Ishikawa (cell line): ENCODE results near the gene FAM234A.

Experiments
- CEBPB ChIP-seq: IDR thresholded peaks from 2 replicates; pipeline ENCODE4 v1.6.1; 2012
- CREB1 ChIP-seq: IDR thresholded peaks from 2 replicates; pipeline ENCODE4 v1.6.1; 2012; ENCODE audit warnings: low read depth
- EGR1 ChIP-seq: IDR thresholded peaks from 2 replicates; pipeline ENCODE4 v1.6.1; 2012
- EP300 ChIP-seq: IDR thresholded peaks from 2 replicates; pipeline ENCODE4 v1.6.1; 2012; ENCODE audit warnings: borderline replicate concordance
- NFIC ChIP-seq: IDR thresholded peaks from 2 replicates; pipeline ENCODE4 v1.6.1; 2012
- RAD21 ChIP-seq: IDR thresholded peaks from 2 replicates; pipeline ENCODE4 v1.6.1; 2012; ENCODE audit warnings: low read depth
- TAF1 ChIP-seq: IDR thresholded peaks from 2 replicates; pipeline ENCODE4 v1.6.1; 2012; ENCODE audit warnings: low read depth, mild to moderate bottlenecking
- TCF12 ChIP-seq: IDR thresholded peaks from 2 replicates; pipeline ENCODE4 v1.6.1; 2012; ENCODE audit warnings: low read depth
- TEAD4 ChIP-seq: IDR thresholded peaks from 2 replicates; pipeline ENCODE4 v1.6.1; 2012
- USF1 ChIP-seq: IDR thresholded peaks from 2 replicates; pipeline ENCODE4 v1.6.1; 2012
- YY1 ChIP-seq: IDR thresholded peaks from 2 replicates; pipeline ENCODE4 v1.6.1; 2012; ENCODE audit warnings: low read depth
- ZBTB7A ChIP-seq: IDR thresholded peaks from 2 replicates; pipeline ENCODE4 v1.6.1; 2012; ENCODE audit warnings: low read depth
- TF ChIP-seq, protein P1 (sequence below): IDR thresholded peaks from 2 replicates; pipeline ENCODE4 v1.6.1; 2012; ENCODE audit warnings: low read depth, mild to moderate bottlenecking
- TF ChIP-seq, protein P2 (sequence below): IDR thresholded peaks from 2 replicates; pipeline ENCODE4 v1.6.1; 2012

DNA sequence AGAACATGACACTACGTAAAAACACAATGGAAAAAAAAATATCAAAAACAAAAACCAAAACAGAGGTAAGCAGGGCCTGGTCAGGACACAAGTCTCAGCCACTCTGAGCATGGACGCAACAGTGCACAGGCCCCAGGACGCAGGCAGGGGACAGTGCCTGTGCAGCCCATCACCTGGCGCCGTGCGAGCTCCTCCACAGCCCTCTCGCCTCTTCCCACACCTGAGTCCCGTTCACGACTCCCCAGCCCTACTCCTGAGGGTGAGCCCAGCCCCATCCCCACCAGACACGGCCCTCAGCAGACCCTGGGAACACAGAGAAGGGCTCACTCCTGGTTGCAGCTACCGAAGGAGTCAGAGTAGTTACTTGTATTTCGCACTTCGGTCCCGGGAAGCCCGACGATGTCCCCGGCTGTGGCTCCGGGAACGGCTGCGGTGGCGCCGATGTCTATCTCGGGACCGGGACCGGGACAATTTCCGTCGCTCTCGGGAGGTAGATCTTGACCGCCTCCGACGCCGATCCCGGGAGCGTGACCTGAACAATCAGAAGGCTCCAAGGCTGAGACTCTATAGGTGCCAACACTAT lies 44.9 kb upstream of the FAM234A start:
- TF ChIP-seq EP300 (no peak), NFIC (no peak), RAD21 (no peak), ZBTB7A (no peak), TEAD4 (no peak), TAF1 (no peak), CEBPB (no peak), TCF12 (no peak), USF1 (no peak), YY1 (no peak), EGR1 (no peak), CREB1 (no peak)
- TF ChIP-seq, protein P1, sequence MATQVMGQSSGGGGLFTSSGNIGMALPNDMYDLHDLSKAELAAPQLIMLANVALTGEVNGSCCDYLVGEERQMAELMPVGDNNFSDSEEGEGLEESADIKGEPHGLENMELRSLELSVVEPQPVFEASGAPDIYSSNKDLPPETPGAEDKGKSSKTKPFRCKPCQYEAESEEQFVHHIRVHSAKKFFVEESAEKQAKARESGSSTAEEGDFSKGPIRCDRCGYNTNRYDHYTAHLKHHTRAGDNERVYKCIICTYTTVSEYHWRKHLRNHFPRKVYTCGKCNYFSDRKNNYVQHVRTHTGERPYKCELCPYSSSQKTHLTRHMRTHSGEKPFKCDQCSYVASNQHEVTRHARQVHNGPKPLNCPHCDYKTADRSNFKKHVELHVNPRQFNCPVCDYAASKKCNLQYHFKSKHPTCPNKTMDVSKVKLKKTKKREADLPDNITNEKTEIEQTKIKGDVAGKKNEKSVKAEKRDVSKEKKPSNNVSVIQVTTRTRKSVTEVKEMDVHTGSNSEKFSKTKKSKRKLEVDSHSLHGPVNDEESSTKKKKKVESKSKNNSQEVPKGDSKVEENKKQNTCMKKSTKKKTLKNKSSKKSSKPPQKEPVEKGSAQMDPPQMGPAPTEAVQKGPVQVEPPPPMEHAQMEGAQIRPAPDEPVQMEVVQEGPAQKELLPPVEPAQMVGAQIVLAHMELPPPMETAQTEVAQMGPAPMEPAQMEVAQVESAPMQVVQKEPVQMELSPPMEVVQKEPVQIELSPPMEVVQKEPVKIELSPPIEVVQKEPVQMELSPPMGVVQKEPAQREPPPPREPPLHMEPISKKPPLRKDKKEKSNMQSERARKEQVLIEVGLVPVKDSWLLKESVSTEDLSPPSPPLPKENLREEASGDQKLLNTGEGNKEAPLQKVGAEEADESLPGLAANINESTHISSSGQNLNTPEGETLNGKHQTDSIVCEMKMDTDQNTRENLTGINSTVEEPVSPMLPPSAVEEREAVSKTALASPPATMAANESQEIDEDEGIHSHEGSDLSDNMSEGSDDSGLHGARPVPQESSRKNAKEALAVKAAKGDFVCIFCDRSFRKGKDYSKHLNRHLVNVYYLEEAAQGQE, result no peak
- TF ChIP-seq, protein P2, sequence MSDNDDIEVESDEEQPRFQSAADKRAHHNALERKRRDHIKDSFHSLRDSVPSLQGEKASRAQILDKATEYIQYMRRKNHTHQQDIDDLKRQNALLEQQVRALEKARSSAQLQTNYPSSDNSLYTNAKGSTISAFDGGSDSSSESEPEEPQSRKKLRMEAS, result no peak
